ENCODE measurements around the gene HS6ST3. TPM values are rescaled to one million over a fixed set of nuclear protein-coding genes. Genes with fewer than 3 reads are reported as not detected.
"Not testable (repeated sequence)": the region's sequence is repeated elsewhere in the genome, so short reads cannot be mapped to it uniquely, and the experiment has no call there.

The HS6ST3 gene
- total and polyA plus RNA-seq, 7 donors: under 0.01 to 0.71 (median 0.33) TPM; not detected in 2

- Histone ChIP-seq H3K4me3 (no peak overlapping the region), H3K27ac (no peak overlapping the region), H3K4me1 (no peaks in the 10 kb centered on the region), H3K36me3 (no peaks in the 10 kb centered on the region), H3K9me3 (no peaks in the 10 kb centered on the region), H3K27me3 (no peaks in the 10 kb centered on the region)
- intact Hi-C loops (cut with DNase I): no loop called here
- no peak for DNase-seq
- TF ChIP-seq CTCF (IDR thresholded peaks at IDR 0.05) (no peak), POLR2AphosphoS5 (IDR thresholded peaks at IDR 0.05) (no peak), POLR2A (IDR thresholded peaks at IDR 0.05) (no peak), EP300 (IDR thresholded peaks at IDR 0.05) (no peak)
- 92 to 93% methylated on average over 1 of the region's 1 CpG for WGBS, 2 donors
Observed at GRCh38 chr13:96519380-96519779, 429.5 kb downstream of the HS6ST3 start.

DNA sequence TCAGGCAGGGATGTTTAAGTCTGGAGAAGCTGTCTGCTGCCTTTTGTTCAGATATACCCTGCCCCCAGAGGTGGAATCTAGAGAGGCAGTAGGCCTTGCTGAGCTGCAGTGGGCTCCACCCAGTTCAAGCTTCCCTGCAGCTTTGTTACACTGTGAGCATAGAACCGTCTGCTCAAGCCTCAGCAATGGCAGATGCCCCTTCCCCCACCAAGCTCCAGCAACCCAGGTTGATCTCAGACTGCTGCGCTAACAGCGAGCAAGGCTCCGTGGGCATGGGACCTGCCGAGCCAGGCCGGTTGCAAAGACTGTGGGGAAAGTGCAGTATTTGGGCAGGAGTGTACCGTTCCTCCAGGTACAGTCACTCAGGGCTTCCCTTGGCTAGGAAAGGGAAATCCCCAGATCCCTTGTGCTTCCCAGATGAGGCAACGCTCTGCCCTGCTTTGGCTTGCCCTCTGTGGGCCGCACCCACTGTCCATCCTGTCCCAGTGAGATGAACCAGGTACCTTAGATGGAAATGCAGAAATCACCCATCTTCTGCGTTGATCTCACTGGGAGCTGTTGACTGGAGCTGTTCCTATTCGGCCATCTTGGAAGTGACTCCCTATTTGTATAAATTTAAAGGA, 434.6 kb downstream of the HS6ST3 start:
- H3K27ac ChIP-seq; H3K9me3 ChIP-seq; H3K4me1 ChIP-seq; intact Hi-C loops (cut with DNase I); H3K27me3 ChIP-seq; H3K4me3 ChIP-seq; DNase-seq; H3K36me3 ChIP-seq: not testable (repeated sequence)
- 90 to 91% methylated on average over 11 of the region's 11 CpGs for WGBS, 2 donors

- Histone ChIP-seq H3K4me1 (no peaks in the 10 kb centered on the region), H3K9me3 (no peaks in the 10 kb centered on the region), H3K27ac (no peak overlapping the region), H3K36me3 (no peaks in the 10 kb centered on the region), H3K4me3 (no peak overlapping the region), H3K27me3 (no peaks in the 10 kb centered on the region)
- intact Hi-C loops (cut with DNase I): no loop called here
- DNase-seq: no peak
- TF ChIP-seq POLR2AphosphoS5 (IDR thresholded peaks at IDR 0.05) (no peak), POLR2A (IDR thresholded peaks at IDR 0.05) (no peak)
- WGBS, 2 donors: 21 to 66% methylated on average over 2 of the region's 2 CpGs
Observed at GRCh38 chr13:96525715-96526114, 435.8 kb downstream of the HS6ST3 start.

- no peak for DNase-seq
- no peak for TF ChIP-seq CTCF (IDR thresholded peaks at IDR 0.05)
- TF ChIP-seq POLR2AphosphoS5 (IDR thresholded peaks at IDR 0.05): no peak
- TF ChIP-seq POLR2A (IDR thresholded peaks at IDR 0.05): no peak
- Histone ChIP-seq H3K9me3 (no peaks in the 10 kb centered on the region), H3K27ac (no peak overlapping the region), H3K4me3 (no peak overlapping the region), H3K4me1 (no peaks in the 10 kb centered on the region), H3K27me3 (no peaks in the 10 kb centered on the region), H3K36me3 (no peaks in the 10 kb centered on the region)
- 57 to 80% methylated on average over 3 of the region's 3 CpGs for WGBS, 2 donors
- intact Hi-C loops (cut with DNase I): no loop called here
Observed at GRCh38 chr13:96527497-96527896, 437.6 kb downstream of the HS6ST3 start.

- no peak overlapping the region for H3K4me3 ChIP-seq
- no peak overlapping the region for H3K27ac ChIP-seq
- H3K9me3 ChIP-seq: no peaks in the 10 kb centered on the region
- H3K27me3 ChIP-seq: no peaks in the 10 kb centered on the region
- no peaks in the 10 kb centered on the region for H3K36me3 ChIP-seq
- no peaks in the 10 kb centered on the region for H3K4me1 ChIP-seq
- DNase-seq: no peak
- intact Hi-C loops (cut with DNase I): no loop called here
- WGBS, 2 donors: 80 to 91% methylated on average over 2 of the region's 2 CpGs
- TF ChIP-seq POLR2A (IDR thresholded peaks at IDR 0.05): no peak
- no peak for TF ChIP-seq EP300 (IDR thresholded peaks at IDR 0.05)
- no peak for TF ChIP-seq POLR2AphosphoS5 (IDR thresholded peaks at IDR 0.05)
- TF ChIP-seq CTCF (IDR thresholded peaks at IDR 0.05): no peak
Observed at GRCh38 chr13:96532804-96533203, 442.9 kb downstream of the HS6ST3 start.

DNA sequence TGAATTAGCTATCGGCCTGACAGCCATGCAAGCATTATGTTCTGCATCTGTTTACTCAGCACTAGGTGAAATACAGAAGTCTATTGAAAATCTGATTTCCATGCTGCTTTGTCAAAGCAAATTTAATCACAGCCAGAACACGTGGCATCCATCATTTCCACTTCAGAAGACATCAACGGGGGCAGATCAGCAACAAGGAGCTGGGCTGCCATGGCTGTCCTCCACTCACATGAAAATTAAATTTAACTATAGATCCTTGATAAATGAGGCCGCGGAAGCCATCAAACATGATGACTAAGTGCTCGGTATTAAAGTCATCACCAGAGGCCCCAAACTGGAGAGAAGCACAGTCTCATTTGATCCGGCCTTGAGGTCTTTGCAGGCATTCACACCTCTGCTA, 443.5 kb downstream of the HS6ST3 start:
- Histone ChIP-seq H3K27me3 (no peaks in the 10 kb centered on the region), H3K9me3 (no peaks in the 10 kb centered on the region), H3K4me1 (no peaks in the 10 kb centered on the region), H3K4me3 (no peak overlapping the region), H3K27ac (no peak overlapping the region), H3K36me3 (no peaks in the 10 kb centered on the region)
- intact Hi-C loops (cut with DNase I): no loop called here
- TF ChIP-seq POLR2A (IDR thresholded peaks at IDR 0.05): no peak
- TF ChIP-seq POLR2AphosphoS5 (IDR thresholded peaks at IDR 0.05): no peak
- TF ChIP-seq CTCF (IDR thresholded peaks at IDR 0.05): no peak
- TF ChIP-seq EP300 (IDR thresholded peaks at IDR 0.05): no peak
- WGBS, 2 donors: 78 to 83% methylated on average over 7 of the region's 7 CpGs
- DNase-seq: no peak

Measured in sigmoid colon (tissue), 7 donors.